ENCODE measurements around the gene SP9.
A peak's percentile ranks its signal among the peaks of the same experiment; 100 is the strongest.
"Not testable (repeated sequence)": the region's sequence is repeated elsewhere in the genome, so short reads cannot be mapped to it uniquely, and the experiment has no call there.

The SP9 gene

DNA sequence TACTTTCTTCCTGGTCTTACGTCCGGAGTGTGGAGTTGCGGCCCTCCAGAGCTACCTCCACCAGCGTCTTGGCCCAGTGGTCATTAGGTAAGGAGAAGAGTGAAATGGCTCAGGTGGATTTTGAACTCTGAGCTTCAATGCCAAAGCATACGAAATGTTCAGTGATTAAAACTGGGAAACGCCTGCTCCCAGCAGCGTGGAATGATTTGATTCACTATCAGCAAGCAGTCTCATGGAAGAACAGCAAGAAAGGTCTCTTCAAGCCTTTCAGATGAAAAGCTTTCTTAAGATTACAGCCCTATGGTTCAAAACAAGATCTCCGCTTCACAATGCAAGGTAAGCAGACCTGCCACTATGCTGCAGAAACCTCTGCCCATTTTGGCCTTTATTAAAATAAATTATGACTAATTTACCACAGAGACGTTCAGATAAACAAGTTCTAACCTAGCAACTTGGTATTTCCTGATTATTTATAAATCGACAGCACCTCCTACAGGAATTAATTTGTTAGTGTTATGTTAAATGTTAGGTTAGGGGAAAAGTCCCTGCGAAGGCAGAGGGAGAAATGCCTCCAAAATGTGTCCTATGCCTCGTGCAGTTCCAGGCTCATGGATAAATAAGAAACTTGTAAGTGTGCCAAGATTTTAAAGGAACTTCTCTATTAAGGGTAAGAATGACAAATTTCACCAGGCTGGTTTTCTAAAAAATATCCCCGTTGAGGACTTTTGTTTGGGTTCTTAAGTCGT is 10.1 kb downstream of the SP9 start:
- peak; percentile 80 to 90 for DNase-seq

DNA sequence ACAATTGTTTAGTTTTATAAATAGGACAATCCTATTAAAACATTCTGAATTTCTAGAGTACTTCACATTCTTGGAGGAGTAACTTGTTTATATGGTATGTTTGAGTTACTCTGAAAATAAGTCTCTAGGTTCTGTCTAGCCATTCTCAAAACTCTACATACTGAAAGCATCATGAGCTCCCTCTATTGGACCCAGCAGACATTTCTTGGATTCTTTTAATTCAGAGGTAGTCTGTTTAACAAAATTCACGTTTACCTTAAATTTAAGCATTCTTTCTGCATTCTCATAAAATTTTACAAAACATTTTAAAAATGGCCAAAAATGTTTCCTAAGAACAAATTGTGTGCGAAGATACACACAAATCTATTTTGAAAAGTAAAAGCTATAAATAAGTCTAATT is 15.3 kb downstream of the SP9 start:
- DNase-seq, result peak; percentile 78 to 91

DNA sequence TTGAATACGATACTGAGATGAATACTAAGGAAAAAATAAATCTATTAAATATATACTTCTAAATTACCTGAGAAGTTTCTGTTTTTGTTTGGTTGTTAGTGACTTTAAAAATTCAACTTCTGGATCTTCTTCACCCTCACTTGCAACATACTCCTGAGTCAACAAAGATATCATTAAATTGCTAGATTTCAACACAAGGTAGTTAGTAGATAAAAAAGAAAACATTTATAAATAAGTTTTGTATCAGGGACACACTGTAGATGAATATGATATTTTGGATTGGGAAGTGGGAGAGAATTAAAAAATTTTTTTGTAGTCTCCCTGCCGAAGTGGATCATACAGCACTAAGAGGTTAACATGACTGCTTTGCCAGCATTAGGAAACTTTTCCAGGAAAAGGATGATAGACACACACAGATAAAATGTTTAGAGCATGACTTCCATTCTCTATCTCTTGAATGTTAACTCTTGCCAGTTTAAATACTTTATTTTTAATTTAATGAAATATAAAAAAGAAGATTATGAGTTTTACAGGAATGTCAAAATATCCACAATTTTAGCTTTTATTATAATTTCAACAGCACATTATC is 15.9 kb downstream of the SP9 start:
- DNase-seq, result no peak

DNA sequence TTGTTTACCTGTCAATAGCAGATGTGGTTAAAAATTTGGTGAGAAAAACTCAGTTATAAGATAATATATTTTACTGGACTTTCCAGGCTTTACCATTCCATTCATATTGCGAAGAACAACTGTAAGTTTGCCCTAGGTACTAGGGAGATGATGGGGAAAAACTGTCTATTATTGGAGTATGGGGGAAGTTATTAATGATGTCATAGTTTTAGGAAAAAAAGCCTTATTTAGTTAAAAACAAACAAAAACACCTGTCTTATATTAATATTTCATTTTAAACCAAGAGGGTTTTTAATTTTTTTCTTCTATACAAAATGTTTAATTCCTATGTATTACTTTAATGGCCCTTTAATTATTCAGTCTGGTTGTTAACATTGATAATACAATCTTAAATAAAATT is 18.2 kb downstream of the SP9 start:
- DNase-seq, result no peak

DNA sequence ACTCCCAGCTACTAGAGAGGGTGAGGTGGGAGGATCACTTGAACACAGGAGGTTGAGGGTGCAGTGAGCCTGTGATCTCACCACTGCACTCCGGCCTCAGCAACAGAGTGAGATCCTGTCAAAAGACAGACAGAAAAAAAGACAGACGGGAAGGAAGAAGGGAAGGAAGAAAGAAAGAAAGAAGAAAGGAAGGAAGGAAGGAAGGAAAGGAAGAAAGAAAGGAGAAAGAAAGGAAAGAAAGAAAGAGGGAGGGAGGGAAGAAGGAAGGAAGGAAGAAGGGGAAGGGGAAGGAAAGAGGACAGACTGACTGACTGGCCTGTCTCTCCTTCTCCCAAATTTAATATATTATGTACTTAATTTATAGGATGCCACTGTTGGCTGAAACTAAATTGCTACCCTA is 21.6 kb downstream of the SP9 start:
- DNase-seq, result no peak

DNA sequence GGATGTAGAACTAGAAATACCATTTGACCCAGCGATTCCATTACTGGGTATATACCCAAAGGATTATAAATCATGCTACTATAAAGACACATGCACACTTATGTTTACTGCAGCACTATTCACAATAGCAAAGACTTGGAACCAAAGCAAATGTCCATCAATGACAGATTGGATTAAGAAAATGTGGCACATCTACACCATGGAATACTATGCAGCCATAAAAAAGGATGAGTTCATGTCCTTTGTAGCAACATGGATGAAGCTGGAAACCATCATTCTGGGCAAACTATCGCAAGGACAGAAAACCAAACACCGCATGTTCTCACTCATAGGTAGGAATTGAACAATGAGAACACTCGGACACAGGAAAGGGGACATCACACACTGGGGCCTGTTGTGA is 24.9 kb downstream of the SP9 start:
- not testable (repeated sequence) for DNase-seq

DNA sequence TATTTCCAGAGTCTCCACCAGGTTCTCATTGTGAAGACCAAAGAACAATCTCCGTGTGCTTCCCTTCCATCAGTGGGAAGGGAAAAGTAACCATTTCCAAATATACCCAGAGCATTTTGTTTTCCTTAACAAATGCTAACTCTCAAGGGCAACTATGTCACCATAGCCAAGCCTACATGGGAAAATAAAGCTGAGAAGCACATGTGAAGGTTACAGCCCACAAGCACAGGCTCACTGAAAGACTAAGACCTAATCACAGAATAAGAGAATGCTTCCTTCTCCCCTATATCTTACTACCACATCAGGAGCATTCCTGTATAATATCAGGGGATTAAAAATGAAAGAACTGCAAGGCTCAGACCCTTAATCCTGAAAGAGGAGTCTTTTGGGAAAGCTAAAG is 28.2 kb downstream of the SP9 start:
- DNase-seq, result no peak

DNA sequence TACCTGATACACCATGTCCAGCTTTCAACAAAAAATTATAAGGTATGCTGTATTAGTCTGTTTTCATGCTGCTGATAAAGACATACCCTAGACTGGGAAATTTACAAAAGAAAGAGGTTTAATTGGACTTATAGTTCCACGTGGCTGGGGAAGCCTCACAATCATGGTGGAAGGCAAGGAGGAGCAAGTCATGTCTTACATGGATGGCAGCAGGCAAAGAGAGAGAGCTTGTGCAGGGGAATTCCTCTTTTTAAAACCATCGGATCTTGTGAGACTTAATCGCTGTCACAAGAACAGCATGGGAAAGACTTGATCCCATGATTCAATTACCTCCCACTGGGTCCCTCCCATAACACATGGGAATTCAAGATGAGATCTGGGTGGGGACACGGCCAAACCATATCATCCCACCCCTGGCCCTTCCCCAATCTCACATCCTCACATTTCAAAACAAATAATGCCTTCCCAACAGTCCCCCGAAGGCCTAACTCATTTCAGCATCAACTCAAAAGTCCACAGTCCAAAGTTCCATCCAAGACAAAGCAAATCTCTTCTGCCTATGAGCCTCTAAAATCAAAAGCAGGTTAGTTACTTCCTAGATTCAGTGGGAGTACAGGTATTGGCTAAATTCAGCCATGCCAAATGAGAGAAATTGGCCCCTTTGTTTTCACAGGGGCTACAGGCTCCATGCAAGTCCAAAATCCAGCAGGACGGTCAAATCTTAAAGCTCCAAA is 28.9 kb downstream of the SP9 start:
- not testable (repeated sequence) for DNase-seq

DNA sequence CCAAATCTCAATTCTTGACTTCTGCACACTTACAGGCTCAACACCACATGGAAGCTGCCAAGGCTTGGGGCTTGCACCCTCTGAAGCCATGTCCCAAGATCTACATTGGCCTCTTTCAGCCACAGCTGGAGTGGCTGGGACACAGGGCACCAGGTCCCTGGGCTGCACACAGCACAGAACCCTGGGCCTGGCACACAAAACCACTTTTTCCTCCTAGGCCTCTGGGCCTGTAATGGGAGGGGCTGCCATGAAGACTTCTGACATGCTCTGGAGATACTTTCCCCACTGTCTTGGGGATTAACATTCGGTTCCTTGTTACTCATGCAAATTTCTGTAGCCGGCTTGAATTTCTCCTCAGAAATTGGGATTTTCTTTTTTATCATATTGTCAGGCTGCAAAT is 29.9 kb downstream of the SP9 start:
- no peak for DNase-seq

DNA sequence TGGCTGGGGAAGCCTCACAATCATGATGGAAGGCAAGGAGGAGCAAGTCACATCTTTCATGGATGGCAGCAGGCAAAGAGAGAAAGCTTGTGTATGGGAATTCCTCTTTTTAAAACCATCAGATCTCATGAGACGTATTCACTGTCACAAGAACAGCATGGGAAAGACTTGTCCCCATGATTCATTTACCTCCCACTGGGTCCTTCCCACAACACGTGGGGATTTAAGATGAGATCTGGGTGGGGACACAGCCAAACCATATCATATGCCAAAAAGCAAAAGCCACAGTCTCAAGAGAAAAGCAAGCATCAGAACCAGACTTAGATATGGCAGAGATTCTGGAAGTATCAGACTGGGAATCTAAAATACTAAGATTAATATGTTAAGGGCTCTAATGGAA is 30.8 kb downstream of the SP9 start:
- DNase-seq, result no peak

DNA sequence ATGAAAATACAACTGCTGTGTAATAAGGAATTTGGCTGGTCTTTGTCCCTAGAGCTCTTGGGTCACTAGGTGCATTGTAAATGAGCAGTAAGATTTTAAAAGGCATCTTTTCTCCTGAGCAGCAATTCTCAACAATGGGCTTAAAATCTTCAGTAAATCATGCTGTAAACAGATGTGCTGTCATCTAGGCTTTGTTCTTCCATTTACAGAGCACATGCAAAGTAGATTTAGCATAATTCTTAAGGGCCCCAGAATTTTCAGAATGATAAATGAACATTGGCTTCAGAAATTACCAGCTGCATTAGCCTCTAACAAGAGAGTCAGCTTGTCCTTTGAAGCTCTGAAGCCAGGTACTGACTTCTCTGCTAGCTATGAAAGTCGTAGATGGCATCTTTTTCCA is 33.9 kb downstream of the SP9 start:
- no peak for DNase-seq

DNA sequence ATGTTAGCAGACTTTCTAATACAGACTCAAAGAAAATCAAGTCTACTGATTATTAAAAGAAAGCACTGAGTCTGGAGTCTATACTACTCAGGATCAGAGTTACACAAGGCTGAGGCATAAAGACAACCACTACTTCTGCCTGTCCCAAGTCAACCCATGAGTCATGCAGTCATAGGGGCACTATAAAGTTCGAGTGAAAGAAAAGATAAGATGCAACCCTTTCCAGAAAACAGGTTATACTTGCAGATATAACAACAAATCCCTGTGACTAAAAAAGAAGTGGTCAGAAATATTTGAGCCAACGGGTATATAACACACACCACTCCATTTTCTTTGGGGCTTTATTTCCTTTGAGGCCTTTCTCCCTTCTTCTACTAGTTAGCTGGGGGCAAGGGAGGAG is 42.2 kb downstream of the SP9 start:
- DNase-seq, result no peak

DNA sequence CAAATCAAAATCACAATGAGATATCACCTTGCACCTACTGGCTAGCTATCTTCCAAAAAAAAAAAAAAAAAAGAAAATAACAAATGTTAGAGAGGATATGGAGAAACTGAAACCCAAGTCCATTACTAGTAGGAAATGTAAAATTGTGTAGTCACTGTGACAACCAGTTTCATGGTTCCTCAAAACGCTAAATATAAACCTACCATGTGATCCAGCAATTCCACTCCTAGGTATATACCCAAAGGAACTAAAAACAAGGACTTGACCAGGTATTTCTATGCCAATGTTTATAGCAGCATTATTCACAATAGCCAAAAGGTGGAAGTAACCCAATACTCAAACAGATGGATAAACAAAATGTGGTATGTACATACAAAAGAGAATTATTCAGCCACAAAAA is 49.0 kb downstream of the SP9 start:
- DNase-seq, result peak; percentile 31 to 49

DNA sequence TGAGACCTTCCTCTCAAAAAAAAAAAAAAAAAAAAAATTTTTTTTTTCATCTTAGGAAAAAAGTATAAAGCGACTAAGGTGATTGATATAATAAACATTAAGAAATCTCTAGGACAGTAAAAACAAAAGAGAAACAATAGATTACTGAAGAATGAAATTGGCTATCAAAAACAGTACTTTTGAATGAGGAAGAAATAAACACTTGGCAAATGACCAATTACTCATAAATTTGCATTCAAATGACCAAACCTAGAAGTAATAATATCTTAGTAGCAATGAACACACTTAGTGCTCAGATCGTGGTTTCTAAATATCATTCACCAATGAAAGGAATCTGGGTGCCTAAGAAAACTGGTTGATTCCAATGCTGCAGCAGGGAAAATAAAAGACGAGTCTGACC is 50.4 kb downstream of the SP9 start:
- DNase-seq, result no peak
